Measurements from ENCODE around the gene CHML.

CHML gene

DNA sequence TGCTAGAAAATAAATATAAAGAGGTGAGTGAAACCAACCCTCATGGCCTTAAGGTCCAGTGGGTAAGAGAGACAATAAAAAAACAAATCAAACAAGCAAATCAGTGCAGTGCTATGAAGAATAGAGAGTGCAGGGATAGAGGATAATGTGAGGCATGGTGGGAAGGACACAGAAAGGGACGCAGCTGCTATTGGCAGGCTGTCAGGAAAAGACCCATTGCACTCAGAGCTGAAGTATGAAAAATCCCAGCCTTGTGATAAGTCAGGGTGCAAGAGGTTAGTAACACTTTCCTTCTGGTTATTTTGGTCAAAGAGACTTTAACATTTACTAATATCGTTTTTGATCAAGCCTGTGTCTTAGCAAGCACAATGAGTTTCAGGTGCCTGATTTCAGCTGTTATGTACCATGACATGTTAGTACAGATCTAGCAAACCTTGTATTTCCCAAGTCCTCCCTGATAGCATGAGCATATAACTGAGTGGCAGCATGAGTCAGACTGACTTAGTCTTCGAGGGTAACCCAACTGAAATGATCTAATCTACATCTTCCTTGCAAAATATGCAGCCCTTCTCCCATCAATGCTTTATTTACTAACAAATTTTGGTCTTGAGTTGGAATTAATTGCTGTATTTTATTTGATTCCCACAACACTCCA is 31.7 kb downstream of the CHML start:
- TF ChIP-seq RAD21 (IDR thresholded peaks at IDR 0.05; ENCODE audit: low read depth) = no peak
- no peak for TF ChIP-seq CEBPB (IDR thresholded peaks at IDR 0.05)
- no peak for TF ChIP-seq ZBTB7A (IDR thresholded peaks at IDR 0.05; ENCODE audit: low read depth)
- TF ChIP-seq, protein P1, sequence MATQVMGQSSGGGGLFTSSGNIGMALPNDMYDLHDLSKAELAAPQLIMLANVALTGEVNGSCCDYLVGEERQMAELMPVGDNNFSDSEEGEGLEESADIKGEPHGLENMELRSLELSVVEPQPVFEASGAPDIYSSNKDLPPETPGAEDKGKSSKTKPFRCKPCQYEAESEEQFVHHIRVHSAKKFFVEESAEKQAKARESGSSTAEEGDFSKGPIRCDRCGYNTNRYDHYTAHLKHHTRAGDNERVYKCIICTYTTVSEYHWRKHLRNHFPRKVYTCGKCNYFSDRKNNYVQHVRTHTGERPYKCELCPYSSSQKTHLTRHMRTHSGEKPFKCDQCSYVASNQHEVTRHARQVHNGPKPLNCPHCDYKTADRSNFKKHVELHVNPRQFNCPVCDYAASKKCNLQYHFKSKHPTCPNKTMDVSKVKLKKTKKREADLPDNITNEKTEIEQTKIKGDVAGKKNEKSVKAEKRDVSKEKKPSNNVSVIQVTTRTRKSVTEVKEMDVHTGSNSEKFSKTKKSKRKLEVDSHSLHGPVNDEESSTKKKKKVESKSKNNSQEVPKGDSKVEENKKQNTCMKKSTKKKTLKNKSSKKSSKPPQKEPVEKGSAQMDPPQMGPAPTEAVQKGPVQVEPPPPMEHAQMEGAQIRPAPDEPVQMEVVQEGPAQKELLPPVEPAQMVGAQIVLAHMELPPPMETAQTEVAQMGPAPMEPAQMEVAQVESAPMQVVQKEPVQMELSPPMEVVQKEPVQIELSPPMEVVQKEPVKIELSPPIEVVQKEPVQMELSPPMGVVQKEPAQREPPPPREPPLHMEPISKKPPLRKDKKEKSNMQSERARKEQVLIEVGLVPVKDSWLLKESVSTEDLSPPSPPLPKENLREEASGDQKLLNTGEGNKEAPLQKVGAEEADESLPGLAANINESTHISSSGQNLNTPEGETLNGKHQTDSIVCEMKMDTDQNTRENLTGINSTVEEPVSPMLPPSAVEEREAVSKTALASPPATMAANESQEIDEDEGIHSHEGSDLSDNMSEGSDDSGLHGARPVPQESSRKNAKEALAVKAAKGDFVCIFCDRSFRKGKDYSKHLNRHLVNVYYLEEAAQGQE (IDR thresholded peaks at IDR 0.05; ENCODE audit: low read depth) = no peak
- no peak for TF ChIP-seq EGR1 (IDR thresholded peaks at IDR 0.05)
- no peak for TF ChIP-seq TCF12 (IDR thresholded peaks at IDR 0.05; ENCODE audit: low read depth)
- TF ChIP-seq, protein P2, sequence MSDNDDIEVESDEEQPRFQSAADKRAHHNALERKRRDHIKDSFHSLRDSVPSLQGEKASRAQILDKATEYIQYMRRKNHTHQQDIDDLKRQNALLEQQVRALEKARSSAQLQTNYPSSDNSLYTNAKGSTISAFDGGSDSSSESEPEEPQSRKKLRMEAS (IDR thresholded peaks at IDR 0.05) = no peak
- no peak for TF ChIP-seq FOXM1 (IDR thresholded peaks at IDR 0.05; ENCODE audit: borderline replicate concordance, low read depth)
- no peak for TF ChIP-seq EP300 (IDR thresholded peaks at IDR 0.05; ENCODE audit: borderline replicate concordance)
- TF ChIP-seq CREB1 (IDR thresholded peaks at IDR 0.05; ENCODE audit: low read depth) = no peak

DNA sequence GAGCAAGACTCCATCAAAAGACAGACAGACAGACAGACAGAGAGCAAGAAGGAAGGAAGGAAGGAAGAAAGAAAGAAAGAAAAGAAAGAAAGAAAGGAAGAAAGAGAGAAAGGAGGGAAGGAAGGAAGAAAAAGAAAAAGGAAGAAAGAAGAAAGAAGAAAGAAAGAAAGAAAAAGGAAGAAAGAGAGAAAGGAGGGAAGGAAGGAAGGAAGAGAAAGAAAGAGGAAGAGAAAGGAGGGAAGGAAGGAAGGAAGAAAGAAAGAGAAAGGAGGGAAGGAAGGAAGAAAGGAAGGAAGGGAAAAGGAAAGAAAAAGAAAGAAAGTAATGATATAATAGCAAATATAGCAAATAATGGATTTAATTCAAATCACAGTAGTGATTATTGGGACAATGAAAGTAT is 32.7 kb downstream of the CHML start:
- TF ChIP-seq RAD21 (IDR thresholded peaks at IDR 0.05; ENCODE audit: low read depth) (no peak), CREB1 (IDR thresholded peaks at IDR 0.05; ENCODE audit: low read depth) (no peak), TCF12 (IDR thresholded peaks at IDR 0.05; ENCODE audit: low read depth) (no peak), EP300 (IDR thresholded peaks at IDR 0.05; ENCODE audit: borderline replicate concordance) (no peak), TEAD4 (IDR thresholded peaks at IDR 0.05) (no peak)

DNA sequence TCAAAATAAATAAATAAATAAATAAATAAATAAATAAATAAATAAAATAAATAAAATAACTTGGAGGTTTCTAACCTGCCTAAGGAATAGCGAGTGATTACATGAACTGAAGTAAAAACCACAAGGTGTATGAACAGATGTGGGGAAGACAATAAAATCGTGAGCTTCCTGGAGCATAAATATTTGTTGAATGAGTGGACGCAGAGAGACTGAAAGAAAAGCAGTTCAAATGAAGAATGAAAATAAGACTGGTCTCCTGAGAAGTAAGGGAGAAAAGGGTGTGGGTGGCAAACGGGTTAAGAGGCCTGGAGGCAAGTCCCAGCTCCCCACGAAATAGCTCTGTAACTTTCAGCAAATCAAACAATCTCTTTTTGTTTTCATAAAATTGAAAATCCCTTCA is 33.6 kb downstream of the CHML start:
- TF ChIP-seq, protein P2 (IDR thresholded peaks at IDR 0.05) = no peak
- no peak for TF ChIP-seq YY1 (IDR thresholded peaks at IDR 0.05; ENCODE audit: low read depth)
- TF ChIP-seq NFIC (IDR thresholded peaks at IDR 0.05) = no peak
- no peak for TF ChIP-seq ZBTB7A (IDR thresholded peaks at IDR 0.05; ENCODE audit: low read depth)
- TF ChIP-seq, protein P1 (IDR thresholded peaks at IDR 0.05; ENCODE audit: low read depth) = no peak

DNA sequence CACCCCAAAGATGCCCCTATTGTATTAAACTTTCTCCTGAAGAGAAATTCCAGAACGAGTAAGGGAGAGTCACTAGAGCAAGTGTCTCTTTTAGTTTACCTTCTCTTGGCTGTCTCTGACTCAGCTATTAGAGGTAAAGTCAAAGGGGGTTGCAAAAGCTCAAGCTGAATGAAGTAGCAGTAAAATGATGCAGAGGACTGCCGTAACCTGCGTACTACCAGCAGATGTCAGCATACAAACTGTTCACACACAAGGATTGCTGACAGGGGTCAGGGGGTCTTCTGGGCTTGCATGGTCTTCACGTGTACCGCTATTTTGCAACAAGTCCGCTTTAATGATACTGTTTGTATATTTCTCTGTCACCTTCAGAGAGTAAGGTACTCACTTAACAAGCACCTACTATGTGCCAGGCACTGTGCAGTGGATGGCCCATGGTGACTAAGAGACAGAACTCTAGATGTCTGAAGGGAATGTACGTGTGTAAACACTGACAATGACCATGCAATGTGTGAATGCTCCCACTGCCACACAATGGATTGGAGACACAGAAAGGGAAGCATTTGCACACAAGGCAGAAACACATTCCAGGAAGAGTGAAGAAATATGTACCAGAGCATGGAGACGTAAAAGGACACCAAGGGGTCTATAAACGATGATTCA is 34.9 kb downstream of the CHML start:
- TF ChIP-seq TAF1 (IDR thresholded peaks at IDR 0.05; ENCODE audit: low read depth) = no peak
- no peak for TF ChIP-seq EGR1 (IDR thresholded peaks at IDR 0.05)
- TF ChIP-seq FOXM1 (IDR thresholded peaks at IDR 0.05; ENCODE audit: borderline replicate concordance, low read depth) = no peak
- no peak for TF ChIP-seq NFIC (IDR thresholded peaks at IDR 0.05)
- TF ChIP-seq, protein P3, sequence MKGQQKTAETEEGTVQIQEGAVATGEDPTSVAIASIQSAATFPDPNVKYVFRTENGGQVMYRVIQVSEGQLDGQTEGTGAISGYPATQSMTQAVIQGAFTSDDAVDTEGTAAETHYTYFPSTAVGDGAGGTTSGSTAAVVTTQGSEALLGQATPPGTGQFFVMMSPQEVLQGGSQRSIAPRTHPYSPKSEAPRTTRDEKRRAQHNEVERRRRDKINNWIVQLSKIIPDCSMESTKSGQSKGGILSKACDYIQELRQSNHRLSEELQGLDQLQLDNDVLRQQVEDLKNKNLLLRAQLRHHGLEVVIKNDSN (IDR thresholded peaks at IDR 0.05) = no peak
- TF ChIP-seq TEAD4 (IDR thresholded peaks at IDR 0.05) = no peak
- no peak for TF ChIP-seq CEBPB (IDR thresholded peaks at IDR 0.05)
- no peak for TF ChIP-seq TCF12 (IDR thresholded peaks at IDR 0.05; ENCODE audit: low read depth)
- no peak for TF ChIP-seq YY1 (IDR thresholded peaks at IDR 0.05; ENCODE audit: low read depth)
- TF ChIP-seq EP300 (IDR thresholded peaks at IDR 0.05; ENCODE audit: borderline replicate concordance) = no peak
- TF ChIP-seq CREB1 (IDR thresholded peaks at IDR 0.05; ENCODE audit: low read depth) = no peak

DNA sequence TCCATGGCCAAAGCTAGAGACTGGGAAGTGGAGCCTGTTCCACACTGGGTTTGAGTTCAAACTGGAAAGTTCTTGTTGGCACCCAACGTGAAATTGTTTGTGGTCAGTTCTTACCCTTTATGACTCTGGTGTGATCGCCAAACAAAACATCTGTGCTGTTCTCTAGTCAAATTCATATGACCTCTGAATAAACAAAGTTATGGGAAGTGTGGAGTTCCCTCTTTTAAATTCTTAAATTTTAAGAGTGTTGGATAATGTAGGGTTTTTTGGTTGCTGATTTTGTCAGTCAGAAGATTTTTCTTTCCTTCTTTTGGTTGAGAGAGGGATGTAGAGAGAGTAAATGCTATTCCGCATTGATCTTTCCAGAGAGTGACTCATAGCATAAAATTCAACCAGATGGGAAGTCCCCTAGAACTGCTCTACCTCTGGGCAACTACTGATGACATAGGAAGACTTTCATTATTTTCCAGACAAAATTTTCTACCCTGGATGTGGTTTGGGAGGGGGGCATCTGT is 36.4 kb downstream of the CHML start:
- TF ChIP-seq TAF1 (IDR thresholded peaks at IDR 0.05; ENCODE audit: low read depth) (no peak), EP300 (IDR thresholded peaks at IDR 0.05; ENCODE audit: borderline replicate concordance) (no peak), CEBPB (IDR thresholded peaks at IDR 0.05) (no peak), NFIC (IDR thresholded peaks at IDR 0.05) (no peak), YY1 (IDR thresholded peaks at IDR 0.05; ENCODE audit: low read depth) (no peak), ZBTB7A (IDR thresholded peaks at IDR 0.05; ENCODE audit: low read depth) (no peak), FOXM1 (IDR thresholded peaks at IDR 0.05; ENCODE audit: borderline replicate concordance, low read depth) (no peak)
- TF ChIP-seq, protein P1 (IDR thresholded peaks at IDR 0.05; ENCODE audit: low read depth) = no peak
- TF ChIP-seq, protein P2 (IDR thresholded peaks at IDR 0.05) = no peak

Measured in Ishikawa (cell line).